ENCODE results near the gene FNTB. TPM values are rescaled to one million over a fixed set of nuclear protein-coding genes. Genes with fewer than 3 reads are reported as not detected.

Gene FNTB
- total RNA-seq, 1 donor from 2014 or later: 19.1 TPM

DNA sequence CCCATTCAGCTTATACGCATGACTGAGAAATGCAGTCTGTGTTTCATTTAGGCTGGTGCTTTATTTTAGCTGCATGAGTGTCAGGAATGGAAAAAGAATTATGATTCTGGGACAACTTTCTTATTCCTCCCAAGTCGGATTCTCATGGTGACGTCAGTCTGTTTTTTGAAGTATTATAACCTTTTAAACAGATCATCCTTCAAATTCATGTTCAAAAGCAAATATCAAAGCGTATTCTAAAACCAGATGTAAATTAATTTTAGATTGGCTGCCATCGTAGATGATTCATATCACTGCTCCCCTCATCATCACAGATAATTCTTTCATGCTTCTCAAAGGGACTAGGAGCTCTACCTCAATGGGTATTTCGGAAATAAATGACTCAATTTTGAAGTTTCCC, 15.0 kb downstream of the FNTB start:
- intact Hi-C loops (cut with micrococcal nuclease): loop anchor here (5.0 kb wide), 1 partner anchor 101 kb away; the partner anchor contains the start of gene MAX
- Mint-ChIP-seq H3K4me1 (peaks cover 42% of the 10 kb centered on the region), H3K4me3 (no peak overlapping the region), H3K27ac (no peak overlapping the region), H3K36me3 (ENCODE audit: low read depth) (peaks cover 15% of the 10 kb centered on the region), H3K27me3 (no peaks in the 10 kb centered on the region), H3K9me3 (no peaks in the 10 kb centered on the region)
- no peak for DNase-seq

DNA sequence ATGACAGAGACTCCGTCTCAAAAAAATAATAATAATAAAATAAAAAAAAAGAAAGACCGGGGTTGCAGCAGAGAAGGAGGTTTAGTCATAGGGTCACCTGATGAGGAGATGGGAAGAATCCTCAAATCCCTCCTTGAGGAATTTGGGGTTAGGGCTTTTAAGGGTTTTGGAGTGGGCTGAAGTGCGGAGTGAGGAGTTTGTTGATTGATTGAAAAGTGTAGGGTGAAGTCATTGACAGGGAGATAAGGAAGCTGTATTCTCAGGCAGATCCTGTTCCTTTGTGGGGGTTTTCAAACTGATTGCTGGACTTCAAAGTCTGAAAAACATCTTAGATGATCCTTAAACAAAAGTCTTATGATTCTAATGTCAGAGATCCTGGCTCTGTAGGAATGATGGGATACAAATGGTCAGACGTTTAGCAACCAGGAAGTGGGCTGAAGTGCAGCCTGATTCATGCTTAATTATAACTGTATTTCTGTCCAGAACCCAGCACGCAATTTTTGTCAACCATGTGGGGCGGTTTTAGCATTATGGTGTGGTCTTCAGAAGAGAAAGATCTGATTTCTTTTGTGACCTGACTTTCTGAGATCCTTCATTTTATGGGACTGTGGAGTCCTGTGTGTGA, 16.0 kb downstream of the FNTB start:
- Mint-ChIP-seq H3K36me3 (ENCODE audit: low read depth) (peaks cover 17% of the 10 kb centered on the region), H3K9me3 (no peaks in the 10 kb centered on the region), H3K4me1 (peaks cover 38% of the 10 kb centered on the region), H3K27me3 (no peaks in the 10 kb centered on the region), H3K27ac (peak overlapping the region; percentile 70), H3K4me3 (no peak overlapping the region)
- intact Hi-C loops (cut with micrococcal nuclease): loop anchor here (1.0 to 5.0 kb wide), 2 partner anchors 15 to 100 kb away; partner anchors contain the start of gene MAX
- no peak for DNase-seq

DNA sequence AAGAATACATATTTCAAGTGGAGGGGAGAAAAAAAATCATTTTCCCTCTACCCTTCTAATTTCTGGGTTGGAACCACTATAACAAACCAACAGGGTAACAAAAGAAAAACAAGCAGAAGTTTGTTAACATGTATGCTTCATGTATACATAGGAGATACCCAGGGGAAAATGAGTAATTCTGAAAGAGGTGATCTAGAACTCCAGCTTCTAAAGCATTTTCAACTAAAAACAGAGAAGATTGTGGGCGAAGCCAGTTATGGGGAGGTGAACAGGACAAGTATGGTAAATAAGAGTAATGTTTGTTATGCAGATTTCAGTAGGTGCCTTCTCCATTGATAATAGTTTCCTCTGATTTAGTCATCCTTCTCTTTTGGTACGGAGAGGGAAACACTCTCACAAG, 16.7 kb downstream of the FNTB start:
- no peak for DNase-seq
- Mint-ChIP-seq H3K4me1 (peaks cover 35% of the 10 kb centered on the region), H3K9me3 (no peaks in the 10 kb centered on the region), H3K36me3 (ENCODE audit: low read depth) (peaks cover 17% of the 10 kb centered on the region), H3K27ac (peak overlapping the region; percentile 70), H3K4me3 (peak overlapping the region; percentile 7), H3K27me3 (no peaks in the 10 kb centered on the region)
- intact Hi-C loops (cut with micrococcal nuclease): loop anchor here (1.0 to 5.0 kb wide), 2 partner anchors 16 to 99 kb away; partner anchors contain the start of gene MAX

DNA sequence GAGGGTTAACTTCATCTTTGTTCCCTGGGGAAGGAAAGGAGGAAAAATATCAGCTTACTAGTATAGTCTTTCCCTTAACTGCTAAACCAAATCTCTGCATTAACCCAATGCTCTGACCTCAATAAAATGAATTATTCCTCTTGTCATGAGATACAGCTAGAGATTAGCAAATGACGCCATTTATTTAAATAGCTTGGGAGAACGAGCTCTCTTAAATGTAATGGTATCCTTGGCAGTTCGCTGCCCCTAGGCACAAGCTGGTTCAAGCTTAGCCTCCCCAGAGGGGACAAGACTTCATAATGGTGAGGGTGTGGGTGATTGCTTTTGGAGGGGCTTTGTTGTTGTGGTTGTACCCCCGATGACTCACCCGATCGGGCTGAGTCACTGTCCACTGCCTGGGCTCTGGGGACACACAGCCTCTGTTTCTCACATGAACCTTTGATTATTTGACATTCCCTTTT, 19.6 kb downstream of the FNTB start:
- Mint-ChIP-seq H3K36me3 (ENCODE audit: low read depth) (peaks cover 17% of the 10 kb centered on the region), H3K4me3 (no peak overlapping the region), H3K27ac (no peak overlapping the region)

DNA sequence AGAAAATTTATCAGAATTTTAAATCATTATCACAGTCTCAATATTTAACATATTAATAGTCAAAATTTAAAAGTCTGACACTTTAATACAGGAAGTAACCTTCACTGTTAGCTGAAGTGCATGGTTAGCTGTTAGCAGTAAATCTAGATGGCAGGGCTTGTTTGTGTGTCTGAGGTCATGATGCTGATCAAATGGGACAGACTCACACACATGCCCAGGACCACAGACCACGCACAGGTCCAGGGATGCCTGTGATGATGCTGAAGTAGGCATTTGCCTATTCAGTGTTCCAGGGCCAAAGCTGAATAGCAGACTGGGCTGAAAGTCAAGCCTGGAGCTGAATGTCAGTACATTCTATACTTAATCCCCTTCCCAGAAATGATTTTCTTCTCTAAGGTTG, 20.5 kb downstream of the FNTB start:
- H3K27me3 Mint-ChIP-seq: no peaks in the 10 kb centered on the region
- no peak overlapping the region for H3K27ac Mint-ChIP-seq
- H3K4me1 Mint-ChIP-seq: peaks cover 27% of the 10 kb centered on the region
- DNase-seq: no peak
- H3K36me3 Mint-ChIP-seq (ENCODE audit: low read depth): peaks cover 15% of the 10 kb centered on the region
- intact Hi-C loops (cut with micrococcal nuclease): no loop called here
- H3K4me3 Mint-ChIP-seq: no peak overlapping the region
- no peaks in the 10 kb centered on the region for H3K9me3 Mint-ChIP-seq

More for the DNA sequence above, 19.6 kb downstream of the FNTB start:
- no peaks in the 10 kb centered on the region for H3K9me3 Mint-ChIP-seq
- no peak for DNase-seq
- intact Hi-C loops (cut with micrococcal nuclease): no loop called here
- H3K27me3 Mint-ChIP-seq: no peaks in the 10 kb centered on the region
- peaks cover 30% of the 10 kb centered on the region for H3K4me1 Mint-ChIP-seq

DNA sequence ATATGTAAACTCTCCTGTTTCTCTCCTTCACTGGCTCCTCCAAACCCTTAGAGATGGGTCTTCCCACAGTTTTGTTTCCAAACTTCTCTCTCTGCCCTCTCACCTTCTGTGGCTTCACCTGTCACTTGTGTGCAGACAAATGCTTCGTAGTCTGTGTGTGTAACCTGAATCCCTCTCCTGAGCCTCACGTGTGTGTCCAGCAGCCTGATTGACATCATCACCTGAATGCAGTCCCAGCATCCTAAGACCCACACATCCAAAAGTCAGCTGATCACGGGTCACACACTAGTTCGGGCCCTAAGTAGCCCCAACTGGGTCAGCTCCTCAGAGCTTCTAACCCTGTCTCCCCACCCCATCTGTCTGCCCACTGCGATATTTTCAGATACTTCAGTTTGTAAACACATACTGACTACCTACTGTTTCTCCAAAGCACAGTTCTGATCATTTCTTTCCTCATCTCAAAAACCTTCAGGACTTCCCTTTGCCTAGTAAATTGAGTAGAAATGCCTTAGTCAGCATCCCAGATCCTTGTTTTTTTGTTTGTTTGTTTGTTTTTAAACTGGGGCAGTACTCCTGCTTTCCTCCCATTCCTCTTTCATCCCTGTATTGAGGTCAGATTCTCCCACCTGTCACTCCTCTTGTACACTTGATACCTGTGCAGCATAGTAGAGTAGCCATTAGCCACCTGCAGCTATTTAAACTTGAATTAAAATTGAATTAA, 23.7 kb downstream of the FNTB start:
- Mint-ChIP-seq H3K4me1 (peaks cover 9% of the 10 kb centered on the region), H3K9me3 (no peaks in the 10 kb centered on the region), H3K27me3 (no peaks in the 10 kb centered on the region), H3K36me3 (ENCODE audit: low read depth) (peaks cover 13% of the 10 kb centered on the region), H3K4me3 (no peak overlapping the region), H3K27ac (no peak overlapping the region)
- no peak for DNase-seq
- intact Hi-C loops (cut with micrococcal nuclease): no loop called here

DNA sequence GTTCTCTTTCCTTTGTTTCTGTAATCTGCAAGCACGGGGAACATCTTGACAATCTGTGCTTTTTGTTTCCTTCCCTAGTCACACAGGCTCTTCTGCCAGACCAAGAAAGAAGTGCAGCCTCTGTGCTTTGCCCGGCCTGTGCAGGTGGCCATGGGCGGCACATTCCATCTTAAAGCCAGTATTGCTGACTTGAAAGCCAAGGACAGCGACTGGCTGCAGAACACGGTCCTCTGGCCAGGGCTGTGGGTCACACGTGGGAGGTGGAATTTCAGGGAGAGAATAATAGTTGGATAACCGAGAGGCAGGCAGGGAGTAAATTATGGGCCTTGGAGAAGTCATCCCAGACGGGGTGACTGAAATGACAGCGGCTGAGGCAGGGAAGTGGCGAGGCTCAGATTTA, 24.8 kb downstream of the FNTB start:
- DNase-seq: no peak
- intact Hi-C loops (cut with micrococcal nuclease): no loop called here
- no peaks in the 10 kb centered on the region for H3K9me3 Mint-ChIP-seq
- peaks cover 15% of the 10 kb centered on the region for H3K36me3 Mint-ChIP-seq (ENCODE audit: low read depth)
- no peak overlapping the region for H3K27ac Mint-ChIP-seq
- peaks cover 3% of the 10 kb centered on the region for H3K4me1 Mint-ChIP-seq
- no peaks in the 10 kb centered on the region for H3K27me3 Mint-ChIP-seq
- H3K4me3 Mint-ChIP-seq: no peak overlapping the region

DNA sequence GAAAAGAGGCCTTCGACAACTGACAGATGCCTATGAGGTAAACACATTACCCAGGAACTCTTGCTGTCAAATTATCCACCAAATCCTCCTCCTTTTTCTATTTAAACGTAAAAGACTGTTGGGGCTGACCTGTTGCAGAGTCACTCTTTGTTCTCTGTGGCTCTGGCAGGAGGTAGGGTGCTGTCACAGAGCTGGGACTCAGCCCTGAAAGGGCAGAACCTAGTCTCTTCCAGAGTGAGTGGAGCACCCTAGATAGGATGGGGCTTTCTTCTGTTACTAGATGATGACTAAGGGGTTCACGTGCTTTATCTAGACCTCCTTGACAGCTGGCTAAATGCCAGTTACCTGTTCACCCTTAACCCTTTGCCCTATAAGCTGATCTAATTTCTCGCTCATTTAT, 25.7 kb downstream of the FNTB start:
- Mint-ChIP-seq H3K27me3 (no peaks in the 10 kb centered on the region), H3K9me3 (no peaks in the 10 kb centered on the region), H3K27ac (no peak overlapping the region), H3K36me3 (ENCODE audit: low read depth) (peaks cover 13% of the 10 kb centered on the region), H3K4me3 (no peak overlapping the region), H3K4me1 (peaks cover 3% of the 10 kb centered on the region)
- no peak for DNase-seq
- intact Hi-C loops (cut with micrococcal nuclease): no loop called here

DNA sequence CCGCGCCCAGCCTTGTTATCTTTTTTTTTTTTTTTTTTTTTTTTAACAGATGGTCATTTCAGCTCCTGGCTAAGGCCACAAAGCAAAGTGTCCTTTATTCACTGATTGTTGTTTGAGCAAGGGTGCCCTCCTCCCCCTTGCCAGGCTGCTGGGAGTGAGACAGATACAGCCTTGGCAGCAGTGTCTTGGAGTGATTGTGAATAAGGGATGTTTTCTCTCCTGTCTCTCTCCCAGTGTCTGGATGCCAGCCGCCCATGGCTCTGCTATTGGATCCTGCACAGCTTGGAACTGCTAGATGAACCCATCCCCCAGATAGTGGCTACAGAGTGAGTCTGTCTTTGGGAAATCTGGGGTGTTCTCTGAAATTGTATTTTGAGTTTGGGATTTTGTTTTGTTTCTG, 28.7 kb downstream of the FNTB start:
- H3K4me1 Mint-ChIP-seq: no peaks in the 10 kb centered on the region
- H3K27me3 Mint-ChIP-seq: no peaks in the 10 kb centered on the region
- DNase-seq: no peak
- intact Hi-C loops (cut with micrococcal nuclease): no loop called here
- no peaks in the 10 kb centered on the region for H3K9me3 Mint-ChIP-seq
- H3K36me3 Mint-ChIP-seq (ENCODE audit: low read depth): peaks cover 13% of the 10 kb centered on the region
- H3K4me3 Mint-ChIP-seq: no peak overlapping the region
- no peak overlapping the region for H3K27ac Mint-ChIP-seq

DNA sequence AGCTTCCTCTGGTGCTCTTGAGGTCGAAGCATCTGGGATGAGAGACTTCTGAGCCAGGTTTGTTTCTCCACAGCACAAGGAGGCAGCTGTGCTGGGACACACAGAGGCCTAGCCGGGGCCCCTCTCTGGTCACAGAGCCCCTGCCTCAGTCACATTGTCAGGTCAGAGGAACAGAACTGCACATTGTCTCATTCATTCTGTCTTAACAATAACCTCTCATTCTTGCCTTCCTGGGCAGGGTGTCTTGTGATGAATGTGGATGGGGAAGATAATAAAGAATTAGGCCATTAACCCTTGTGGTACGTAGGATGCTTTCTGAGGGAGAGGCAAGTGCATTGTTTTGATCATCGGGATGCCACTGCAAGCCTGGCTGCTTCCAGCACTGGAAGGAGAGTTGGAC, 29.8 kb downstream of the FNTB start:
- no peak overlapping the region for H3K27ac Mint-ChIP-seq
- peaks cover 13% of the 10 kb centered on the region for H3K36me3 Mint-ChIP-seq (ENCODE audit: low read depth)
- H3K4me1 Mint-ChIP-seq: no peaks in the 10 kb centered on the region
- H3K4me3 Mint-ChIP-seq: no peak overlapping the region
- intact Hi-C loops (cut with micrococcal nuclease): no loop called here
- H3K27me3 Mint-ChIP-seq: no peaks in the 10 kb centered on the region
- no peaks in the 10 kb centered on the region for H3K9me3 Mint-ChIP-seq
- DNase-seq: no peak

DNA sequence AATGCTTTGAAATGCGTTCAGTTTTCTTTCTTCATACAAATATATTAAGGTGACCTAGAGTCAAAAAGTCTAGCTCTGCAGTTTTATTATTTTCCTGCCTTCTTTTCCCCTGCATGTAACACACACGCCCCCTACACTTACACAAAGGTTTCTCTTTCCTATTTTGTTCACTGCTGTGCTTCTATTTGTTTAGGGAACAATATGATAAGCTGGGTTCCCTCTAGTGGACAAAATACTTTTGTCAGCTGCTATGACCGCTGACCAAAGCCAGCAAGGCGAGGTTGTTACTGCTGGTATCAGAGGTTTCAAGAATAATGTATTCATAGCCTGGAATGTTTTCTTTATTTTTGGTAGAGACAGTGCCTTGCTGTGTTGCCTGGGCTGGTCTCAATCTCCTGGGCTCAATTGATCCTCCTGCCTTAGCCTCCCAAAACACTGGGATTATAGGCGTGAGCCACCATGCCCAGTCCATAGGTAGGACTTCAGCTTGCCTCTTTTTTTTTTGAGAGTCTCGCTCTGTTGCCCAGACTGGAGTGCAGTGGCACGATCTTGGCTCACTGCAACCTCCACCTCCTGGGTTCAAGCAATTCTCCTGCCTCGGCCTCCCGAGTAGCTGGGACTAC, 33.4 kb downstream of the FNTB start:
- no peak for DNase-seq
- no peaks in the 10 kb centered on the region for H3K9me3 Mint-ChIP-seq
- intact Hi-C loops (cut with micrococcal nuclease): loop anchor here (1.0 kb wide), 1 partner anchor 34 kb away; the partner anchor contains the start of gene FNTB
- H3K36me3 Mint-ChIP-seq (ENCODE audit: low read depth): peaks cover 10% of the 10 kb centered on the region
- H3K4me3 Mint-ChIP-seq: no peak overlapping the region
- no peak overlapping the region for H3K27ac Mint-ChIP-seq
- H3K4me1 Mint-ChIP-seq: no peaks in the 10 kb centered on the region
- no peaks in the 10 kb centered on the region for H3K27me3 Mint-ChIP-seq

DNA sequence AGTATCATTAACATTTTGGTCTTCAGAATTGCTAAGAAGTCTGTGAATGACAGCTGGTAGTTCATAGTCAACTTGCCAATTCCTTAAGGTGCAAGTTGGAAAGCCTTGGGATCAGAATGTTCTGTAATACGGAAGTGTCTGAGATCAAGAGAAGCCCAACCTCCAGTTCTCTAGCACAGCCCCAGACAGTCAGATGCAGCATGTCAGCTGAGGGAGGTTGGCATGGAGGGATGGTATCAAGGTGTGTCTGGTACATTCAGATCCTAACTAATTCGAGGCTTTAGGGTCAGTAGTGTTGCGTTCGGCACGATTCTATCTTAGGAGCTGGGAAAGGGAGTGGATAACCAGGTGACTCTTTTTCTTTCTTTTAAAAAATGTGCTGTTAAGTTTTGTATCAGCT, 38.3 kb downstream of the FNTB start:
- Mint-ChIP-seq H3K9me3 (no peaks in the 10 kb centered on the region), H3K27me3 (no peaks in the 10 kb centered on the region), H3K36me3 (ENCODE audit: low read depth) (peaks cover 18% of the 10 kb centered on the region), H3K4me3 (no peak overlapping the region), H3K27ac (no peak overlapping the region), H3K4me1 (no peaks in the 10 kb centered on the region)
- intact Hi-C loops (cut with micrococcal nuclease): no loop called here
- no peak for DNase-seq

DNA sequence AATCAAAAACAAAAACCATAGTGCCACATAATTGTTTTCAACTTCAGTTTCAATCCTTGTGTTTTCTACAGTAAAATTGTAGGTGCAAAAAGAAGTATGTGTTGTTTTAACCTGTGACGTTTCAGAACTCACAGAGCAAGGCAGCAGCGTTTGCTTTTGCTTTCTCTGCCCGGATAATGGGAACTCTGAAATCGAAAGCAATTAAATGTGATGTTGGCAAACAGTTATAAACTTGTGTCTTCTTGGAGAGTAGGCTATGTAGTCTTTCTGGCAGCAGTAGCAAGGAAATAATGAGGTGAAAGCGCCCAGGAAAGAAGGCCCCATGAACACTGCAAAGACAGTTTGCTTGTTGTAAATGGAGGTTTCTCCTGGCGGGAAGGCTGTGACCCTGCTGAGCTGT, 39.1 kb downstream of the FNTB start:
- Mint-ChIP-seq H3K27me3 (no peaks in the 10 kb centered on the region), H3K4me1 (no peaks in the 10 kb centered on the region), H3K9me3 (no peaks in the 10 kb centered on the region), H3K36me3 (ENCODE audit: low read depth) (peaks cover 22% of the 10 kb centered on the region), H3K4me3 (no peak overlapping the region), H3K27ac (no peak overlapping the region)
- DNase-seq: no peak
- intact Hi-C loops (cut with micrococcal nuclease): no loop called here

DNA sequence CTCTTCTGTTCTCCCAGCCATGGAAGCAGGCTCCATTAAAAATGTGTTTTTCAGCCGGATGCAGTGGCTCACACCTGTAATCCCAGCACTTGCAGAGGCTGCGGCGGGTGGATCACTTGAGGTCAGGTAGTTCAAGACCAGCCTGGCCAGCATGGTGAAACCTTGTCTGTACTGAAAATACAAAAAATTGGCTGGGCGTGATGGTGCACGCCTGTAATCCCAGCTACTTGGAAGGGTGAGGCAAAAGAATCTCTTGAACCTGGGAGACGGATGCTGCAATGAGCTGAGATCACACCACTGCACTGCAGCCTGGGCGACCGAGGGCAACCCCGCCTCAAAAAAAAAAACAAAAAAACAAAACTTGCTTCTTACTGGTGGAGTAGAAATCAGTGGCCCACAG, 39.8 kb downstream of the FNTB start:
- no peak for DNase-seq
- H3K27ac Mint-ChIP-seq: no peak overlapping the region
- no peaks in the 10 kb centered on the region for H3K27me3 Mint-ChIP-seq
- H3K4me3 Mint-ChIP-seq: no peak overlapping the region
- no peaks in the 10 kb centered on the region for H3K9me3 Mint-ChIP-seq
- H3K36me3 Mint-ChIP-seq (ENCODE audit: low read depth): peaks cover 24% of the 10 kb centered on the region
- H3K4me1 Mint-ChIP-seq: no peaks in the 10 kb centered on the region
- intact Hi-C loops (cut with micrococcal nuclease): no loop called here

All from activated CD4-positive, alpha-beta T cell treated with anti-CD3 and anti-CD28 coated beads, Interleukin-2, amount 10 ng/mL, durations not matched to agents 24 days and 14 days (primary cell).